ENCODE results near the gene C1QTNF6.

GRCh38 chr22:37218399-37218770 is 30.3 kb upstream of the C1QTNF6 start:
- TF ChIP-seq GATA3 (IDR thresholded peaks at IDR 0.05; ENCODE audit: low read depth, low read length) (no peak), GATA2 (IDR thresholded peaks at IDR 0.05; ENCODE audit: low read depth, low read length) (no peak)
